CD4-positive, alpha-beta T cell treated with Interleukin-15 for 1 hour (primary cell): ENCODE results near the gene IKBKG.
"Not testable (repeated sequence)": the region's sequence is repeated elsewhere in the genome, so short reads cannot be mapped to it uniquely, and the experiment has no call there.

Source experiments
- DNase-seq: peaks from one replicate; pipeline ENCODE4 v3.0.0-alpha.2; 2020

IKBKG gene

GRCh38 chrX:154526901-154527675 is 20.3 kb upstream of the IKBKG start:
- DNase-seq, result peak; percentile 67

- DNase-seq, result no peak
Observed at GRCh38 chrX:154529206-154529612, 18.2 kb upstream of the IKBKG start.

GRCh38 chrX:154530286-154530685 is 17.1 kb upstream of the IKBKG start:
- DNase-seq, result no peak

GRCh38 chrX:154531626-154532025 is 15.8 kb upstream of the IKBKG start:
- no peak for DNase-seq

- no peak for DNase-seq
Observed at GRCh38 chrX:154532690-154533089, 14.7 kb upstream of the IKBKG start.

- DNase-seq, result peak; percentile 90
Observed at GRCh38 chrX:154534526-154535322, 12.7 kb upstream of the IKBKG start.

GRCh38 chrX:154535892-154536291 is 11.5 kb upstream of the IKBKG start:
- no peak for DNase-seq

- DNase-seq, result no peak
Observed at GRCh38 chrX:154539077-154539476, 8.3 kb upstream of the IKBKG start.

GRCh38 chrX:154540365-154540764 is 7.1 kb upstream of the IKBKG start:
- DNase-seq, result not testable (repeated sequence)

- DNase-seq, result no peak
Observed at GRCh38 chrX:154540897-154541535, 6.4 kb upstream of the IKBKG start.

GRCh38 chrX:154541589-154541895 is 5.9 kb upstream of the IKBKG start:
- no peak for DNase-seq

- DNase-seq, result peak; percentile 65
Observed at GRCh38 chrX:154541896-154542722, 5.3 kb upstream of the IKBKG start.

- peak; percentile 46 for DNase-seq
Observed at GRCh38 chrX:154542723-154543424, 4.5 kb upstream of the IKBKG start.

GRCh38 chrX:154545673-154546274 is 1.6 kb upstream of the IKBKG start:
- DNase-seq, result no peak

GRCh38 chrX:154546354-154547244 is 821 bp upstream of the IKBKG start, which contains the start of gene G6PD:
TSS of gene G6PD (minus strand) at chrX:154546846. CDS start at chrX:154546155, 691 bp downstream.
- peak; percentile 85 for DNase-seq

- no peak for DNase-seq
Observed at GRCh38 chrX:154548028-154548316, 552 bp downstream of the IKBKG start.

GRCh38 chrX:154549766-154550165 is 2.3 kb downstream of the IKBKG start:
- DNase-seq, result no peak

GRCh38 chrX:154552112-154552806 is 4.8 kb downstream of the IKBKG start:
- not testable (repeated sequence) for DNase-seq

- DNase-seq, result not testable (repeated sequence)
Observed at GRCh38 chrX:154558060-154558690, 10.8 kb downstream of the IKBKG start.

GRCh38 chrX:154558896-154559295 is 11.5 kb downstream of the IKBKG start:
- DNase-seq, result not testable (repeated sequence)
